A549 (cell line): ENCODE measurements around the gene SF1. TPM values are rescaled to one million over a fixed set of nuclear protein-coding genes. Genes with fewer than 3 reads are reported as not detected.

ENCODE experiments used
- ATAC-seq, 2 experiments: fragments of 200-7000 bp in 1 of 2; fragments of >200 bp in 1 of 2; cut with Nextera tagmentation in 1 of 2; cut with Tn5 transposase in 1 of 2; 3 replicates each; pipeline versions ENCODE4 v1.8.0 to v1.9.1; 2018 to 2020; ENCODE audit warnings: mild to moderate bottlenecking in 1 of 2, moderate library complexity in 1 of 2
- CTCF ChIA-PET: fragments of 300-600 bp; sonication (Branson Sonifier 250); formaldehyde crosslinking; extraction: SDS; loops from one replicate; lab custom pipeline; 2021; ENCODE audit warnings: antibody characterized with exemption, inconsistent platforms; lab: Yijun Ruan, JAX
- POLR2A ChIA-PET: fragments of 350-600 bp; formaldehyde crosslinking; extraction: SDS; loops from one replicate; lab custom pipeline; 2021; ENCODE audit warnings: antibody characterized with exemption, inconsistent platforms; lab: Yijun Ruan, JAX
- DNase-seq, 2 experiments: peaks; one replicate each; pipeline versions ENCODE4 v3.0.0 to v3.0.0-alpha.2; 2011 to 2016; ENCODE audit warnings: low read depth in 1 of 2, low spot score in 1 of 2
- FAIRE-seq: peaks from 2 replicates; lab custom pipeline; 2011; peaks lifted over from hg19 to GRCh38; lab: Jason Lieb, UNC
- H3K27ac ChIP-seq, 2 experiments: fragments of >200 bp; sonication (Bioruptor Twin); formaldehyde crosslinking; 3 replicates each; pipeline ENCODE4 v1.5.1; 2016 to 2017
- H3K4me1 ChIP-seq: fragments of >200 bp; sonication (Bioruptor Twin); formaldehyde crosslinking; 3 replicates; pipeline ENCODE4 v1.6.1; 2016
- H3K4me2 ChIP-seq: fragments of >200 bp; sonication (Bioruptor Twin); formaldehyde crosslinking; 3 replicates; pipeline ENCODE4 v1.6.1; 2016
- H3K4me3 ChIP-seq: fragments of >200 bp; sonication (Bioruptor Twin); formaldehyde crosslinking; 3 replicates; pipeline ENCODE4 v1.5.1; 2016
- H3K9me3 ChIP-seq: fragments of >200 bp; sonication (Bioruptor Twin); formaldehyde crosslinking; 3 replicates; pipeline ENCODE4 v1.6.1; 2016
- BHLHE40 ChIP-seq: IDR thresholded peaks from 2 replicates; pipeline ENCODE4 v1.6.1; 2012; ENCODE audit warnings: low read depth, low read length, inconsistent platforms
- CBX2 ChIP-seq: fragments of 200-600 bp; sonication (generic); IDR thresholded peaks from 2 replicates; pipeline ENCODE4 v1.6.1; 2016; ENCODE audit warnings: low read depth, mild to moderate bottlenecking, borderline replicate concordance
- CEBPB ChIP-seq, 2 experiments: fragments of >200 bp in 1 of 2; sonication (Bioruptor Twin) in 1 of 2; formaldehyde crosslinking in 1 of 2; IDR thresholded peaks; 2 replicates each; pipeline ENCODE4 v1.6.1; 2012 to 2016
- CHD2 ChIP-seq: fragments of 150-350 bp; IDR thresholded peaks from 2 replicates; pipeline ENCODE4 v1.6.1; 2014; ENCODE audit warnings: low read length; ENCODE audit not compliant: partially characterized antibody
- EHF ChIP-seq: fragments of 250-450 bp; sonication (Bioruptor Pico); IDR thresholded peaks from 2 replicates; pipeline ENCODE4 v1.5.0; 2020; ENCODE audit warnings: mild to moderate bottlenecking
- EHMT2 ChIP-seq: fragments of 200-600 bp; sonication (generic); IDR thresholded peaks from 2 replicates; pipeline ENCODE4 v1.6.1; 2016; ENCODE audit warnings: antibody characterized with exemption, low read depth, mild to moderate bottlenecking, moderate library complexity
- FOXS1 ChIP-seq: fragments of 250-450 bp; sonication (Bioruptor Pico); IDR thresholded peaks from 2 replicates; pipeline ENCODE4 v1.5.0; 2020; ENCODE audit warnings: mild to moderate bottlenecking, moderate library complexity
- HOXA7 ChIP-seq: fragments of 250-450 bp; sonication (Bioruptor Pico); IDR thresholded peaks from 2 replicates; pipeline ENCODE4 v1.5.0; 2020; ENCODE audit warnings: mild to moderate bottlenecking, moderate library complexity
- JUN ChIP-seq, 2 experiments: fragments of >200 bp; sonication (Bioruptor Twin); formaldehyde crosslinking; IDR thresholded peaks; 2 replicates in 1 of 2; 3 replicates in 1 of 2; pipeline ENCODE4 v1.6.1; 2016 to 2017
- JUNB ChIP-seq: fragments of >200 bp; sonication (Bioruptor Twin); formaldehyde crosslinking; IDR thresholded peaks from 2 replicates; pipeline ENCODE4 v1.6.1; 2016
- KDM1A ChIP-seq: fragments of 200-600 bp; sonication (generic); IDR thresholded peaks from 2 replicates; pipeline ENCODE4 v1.6.1; 2016; ENCODE audit warnings: low read depth, mild to moderate bottlenecking
- MAFK ChIP-seq: fragments of 450-650 bp; IDR thresholded peaks from 2 replicates; pipeline ENCODE4 v1.6.1; 2014; ENCODE audit not compliant: partially characterized antibody
- MYC ChIP-seq: IDR thresholded peaks from 2 replicates; pipeline ENCODE4 v1.6.1; 2012; ENCODE audit warnings: mild to moderate bottlenecking, inconsistent platforms, low read length, improper control_type of control experiment, borderline replicate concordance
- NPAS2 ChIP-seq: fragments of 250-450 bp; sonication (Bioruptor Pico); IDR thresholded peaks from 2 replicates; pipeline ENCODE4 v1.8.0; 2022; ENCODE audit warnings: mild to moderate bottlenecking, moderate library complexity, borderline replicate concordance
- NR3C1 ChIP-seq: fragments of >200 bp; sonication (Bioruptor Twin); formaldehyde crosslinking; IDR thresholded peaks from 3 replicates; pipeline ENCODE4 v1.6.1; 2017
- PHF8 ChIP-seq: fragments of 200-600 bp; sonication (generic); IDR thresholded peaks from 2 replicates; pipeline ENCODE4 v1.6.1; 2016; ENCODE audit warnings: low read depth, mild to moderate bottlenecking, antibody characterized with exemption, moderate library complexity, borderline replicate concordance
- POLR2A ChIP-seq: IDR thresholded peaks from 2 replicates; pipeline ENCODE4 v1.6.1; 2012; ENCODE audit warnings: mild to moderate bottlenecking, low read length
- POLR2AphosphoS2 ChIP-seq: conservative IDR thresholded peaks from 2 replicates; pipeline ENCODE4 v1.6.1; 2012; ENCODE audit warnings: low read length, improper control_type of control experiment, inconsistent platforms
- RAD21 ChIP-seq, 2 experiments: fragments of >200 bp in 1 of 2; sonication (Bioruptor Twin) in 1 of 2; formaldehyde crosslinking in 1 of 2; IDR thresholded peaks in 1 of 2; conservative IDR thresholded peaks in 1 of 2; 2 replicates in 1 of 2; 3 replicates in 1 of 2; pipeline ENCODE4 v1.6.1; 2012 to 2018; ENCODE audit warnings: inconsistent platforms in 1 of 2
- RARB ChIP-seq: fragments of 250-450 bp; sonication (Bioruptor Pico); IDR thresholded peaks from 2 replicates; pipeline ENCODE4 v1.8.0; 2021; ENCODE audit warnings: mild to moderate bottlenecking, moderate library complexity
- RCOR1 ChIP-seq: fragments of 150-350 bp; IDR thresholded peaks from 2 replicates; pipeline ENCODE4 v1.6.1; 2014; ENCODE audit warnings: antibody characterized with exemption, low read length, low read depth
- RNF2 ChIP-seq: fragments of 200-600 bp; sonication (generic); IDR thresholded peaks from 2 replicates; pipeline ENCODE4 v1.6.1; 2016; ENCODE audit warnings: low read depth, mild to moderate bottlenecking, antibody characterized with exemption, moderate library complexity, borderline replicate concordance
- ZC3H11A ChIP-seq: fragments of 450-650 bp; IDR thresholded peaks from 2 replicates; pipeline ENCODE4 v1.6.1; 2014; ENCODE audit warnings: antibody characterized with exemption, mild to moderate bottlenecking
- ZNF302 ChIP-seq: fragments of 250-450 bp; sonication (Bioruptor Pico); IDR thresholded peaks from 2 replicates; pipeline ENCODE4 v1.9.0; 2021; ENCODE audit warnings: inconsistent platforms, mild to moderate bottlenecking, moderate library complexity
- WGBS: methylation state at CpG from one replicate; pipeline ENCODE4 v1.1.6; 2017; ENCODE audit errors: missing lambda C conversion rate; 5-methylcytosine and 5-hydroxymethylcytosine counted together
- polyA minus RNA-seq: library from RNA; depleted of rRNA, polyadenylated mRNA; stranded (reverse); fragments of >200 nt; gene quantifications from 2 replicates; pipeline ENCODE4 v1.2.3, GENCODE V29; 2011; rRNA and poly(A)+ RNA removed
- polyA plus RNA-seq, 4 experiments: library from polyadenylated mRNA; depleted of rRNA in 3 of 4; stranded (reverse); fragments of >200 nt; fragmentation: RNase III in 1 of 4; extraction: RNeasy Plus Mini Kit Qiagen cat#74134 plus additional on column Dnase treatment in 1 of 4; gene quantifications; 2 replicates in 3 of 4; 3 replicates in 1 of 4; pipeline ENCODE4 v1.2.3, GENCODE V29; 2011 to 2017
- TF ChIP-seq, protein P1 (sequence below): IDR thresholded peaks from 2 replicates; pipeline ENCODE4 v1.6.1; 2012
- TF ChIP-seq, protein P2 (sequence below): fragments of 250-450 bp; sonication (Bioruptor Pico); IDR thresholded peaks from 2 replicates; pipeline ENCODE4 v1.5.0; 2020; ENCODE audit warnings: low read depth, mild to moderate bottlenecking, moderate library complexity
- TF ChIP-seq, protein P3 (sequence below): fragments of 250-450 bp; sonication (Bioruptor Pico); IDR thresholded peaks from 2 replicates; pipeline ENCODE4 v1.5.0; 2021; ENCODE audit warnings: mild to moderate bottlenecking, moderate library complexity, borderline replicate concordance
- TF ChIP-seq, protein P4 (sequence below): fragments of 200-600 bp; sonication (generic); IDR thresholded peaks from 2 replicates; pipeline ENCODE4 v1.6.1; 2016; ENCODE audit warnings: antibody characterized with exemption, mild to moderate bottlenecking, moderate library complexity

The SF1 gene, protein sequence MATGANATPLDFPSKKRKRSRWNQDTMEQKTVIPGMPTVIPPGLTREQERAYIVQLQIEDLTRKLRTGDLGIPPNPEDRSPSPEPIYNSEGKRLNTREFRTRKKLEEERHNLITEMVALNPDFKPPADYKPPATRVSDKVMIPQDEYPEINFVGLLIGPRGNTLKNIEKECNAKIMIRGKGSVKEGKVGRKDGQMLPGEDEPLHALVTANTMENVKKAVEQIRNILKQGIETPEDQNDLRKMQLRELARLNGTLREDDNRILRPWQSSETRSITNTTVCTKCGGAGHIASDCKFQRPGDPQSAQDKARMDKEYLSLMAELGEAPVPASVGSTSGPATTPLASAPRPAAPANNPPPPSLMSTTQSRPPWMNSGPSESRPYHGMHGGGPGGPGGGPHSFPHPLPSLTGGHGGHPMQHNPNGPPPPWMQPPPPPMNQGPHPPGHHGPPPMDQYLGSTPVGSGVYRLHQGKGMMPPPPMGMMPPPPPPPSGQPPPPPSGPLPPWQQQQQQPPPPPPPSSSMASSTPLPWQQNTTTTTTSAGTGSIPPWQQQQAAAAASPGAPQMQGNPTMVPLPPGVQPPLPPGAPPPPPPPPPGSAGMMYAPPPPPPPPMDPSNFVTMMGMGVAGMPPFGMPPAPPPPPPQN
- 88.8 and 104 TPM in 2 replicates for polyA plus RNA-seq (2011; rRNA removed)
- 88.5 and 106 TPM in 2 replicates for polyA plus RNA-seq (2012; cell fraction: cytosol; rRNA removed)
- 240 and 241 TPM in 2 replicates for polyA plus RNA-seq (2012; cell fraction: nucleus; rRNA removed)
- polyA plus RNA-seq (2017; fragmentation: RNase III; extraction: RNeasy Plus Mini Kit Qiagen cat#74134 plus additional on column Dnase treatment): 268 to 341 TPM (median 310 TPM) in 3 replicates
- 87.7 and 103 TPM in 2 replicates for polyA minus RNA-seq

DNA sequence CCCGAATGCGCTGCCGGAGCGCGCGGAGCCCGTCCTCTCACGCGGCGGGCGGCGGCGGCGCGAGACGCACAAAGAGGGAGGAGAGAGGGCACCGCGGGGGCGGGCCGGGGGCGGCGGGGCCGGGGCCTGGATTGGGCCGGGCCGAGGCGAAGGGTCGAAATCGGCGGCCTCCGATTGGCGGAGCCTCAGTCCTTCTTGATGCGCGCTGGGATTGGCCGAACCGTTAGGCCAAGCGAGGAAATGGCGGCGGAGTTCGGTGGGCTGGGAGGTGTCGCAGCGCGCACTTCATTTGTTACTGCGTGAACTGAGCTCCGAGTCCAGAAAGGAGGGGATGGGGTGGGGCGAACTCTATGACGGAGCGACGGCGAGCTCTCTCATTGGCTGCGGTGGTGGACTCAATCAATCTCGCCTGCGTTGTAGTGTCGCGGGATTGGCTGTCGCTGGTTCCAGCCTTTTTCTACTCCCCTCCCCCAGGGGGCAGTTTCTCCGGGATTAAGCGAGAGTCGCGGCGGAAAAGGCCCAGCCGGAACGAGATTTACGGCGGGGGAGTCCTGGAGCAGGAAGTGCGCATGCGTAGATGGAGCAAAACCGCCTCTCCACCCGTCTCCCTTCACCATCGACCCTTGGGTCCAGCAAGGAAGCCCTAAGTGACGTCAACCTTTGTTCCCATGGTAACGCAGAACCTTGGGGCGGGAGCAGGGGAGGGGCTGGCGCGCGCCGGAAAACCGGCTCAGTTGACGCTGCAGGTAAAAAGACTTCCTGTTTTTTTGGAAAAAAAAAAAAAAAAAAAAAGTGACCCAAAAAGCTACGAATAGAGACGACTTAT is at the start of gene SF1:
Gene SF1 (minus strand): TSS at position 70 of the 826 bp plus-strand sequence. CDS start 150 bp downstream, outside the sequence.
- H3K4me2 ChIP-seq: peak within 1 kb of the TSS; percentile 96
- WGBS: 2% methylated on average over 46 of the region's 80 CpGs
- peaks cover 32% of the 10 kb centered on the region for H3K4me1 ChIP-seq
- H3K27ac ChIP-seq: peak within 1 kb of the TSS; percentile 98 to 99
- DNase-seq: peak; percentile 99 to 100
- ChIA-PET POLR2A (interaction anchor here (0.6 to 2.7 kb wide), 18 partner anchors 9 to 644 kb away, joined by 3 to 32 read pairs (median 4); partner anchors contain the start of genes MEN1, NEAT1 and PYGM), CTCF (interaction anchor here (0.7 to 5.7 kb wide), 6 partner anchors 14 to 115 kb away, joined by 3 to 73 read pairs (median 4); no protein-coding TSS in a partner anchor)
- ATAC-seq: peak; percentile 91 to 96
- H3K4me3 ChIP-seq: peak within 1 kb of the TSS; percentile 90
- H3K9me3 ChIP-seq: no peaks in the 10 kb centered on the region
- FAIRE-seq: peak; percentile 59
- TF ChIP-seq EHF (CRISPR knock-in tag): no peak
- no peak for TF ChIP-seq RARB
- 0 out of 2 replicates have a peak, but pooled peaks have one; percentile 60 for TF ChIP-seq MYC
- TF ChIP-seq CHD2: peak; percentile 96
- no peak for TF ChIP-seq CBX2
- TF ChIP-seq ZNF302 (CRISPR knock-in tag): no peak
- TF ChIP-seq POLR2AphosphoS2: no peak
- no peak for TF ChIP-seq FOXS1 (CRISPR knock-in tag)
- peak in 1 of 2 experiments; percentile 94; a peak in 3 of 5 replicates for TF ChIP-seq JUN (IDR thresholded peaks at IDR 0.05)
- TF ChIP-seq, protein P1, sequence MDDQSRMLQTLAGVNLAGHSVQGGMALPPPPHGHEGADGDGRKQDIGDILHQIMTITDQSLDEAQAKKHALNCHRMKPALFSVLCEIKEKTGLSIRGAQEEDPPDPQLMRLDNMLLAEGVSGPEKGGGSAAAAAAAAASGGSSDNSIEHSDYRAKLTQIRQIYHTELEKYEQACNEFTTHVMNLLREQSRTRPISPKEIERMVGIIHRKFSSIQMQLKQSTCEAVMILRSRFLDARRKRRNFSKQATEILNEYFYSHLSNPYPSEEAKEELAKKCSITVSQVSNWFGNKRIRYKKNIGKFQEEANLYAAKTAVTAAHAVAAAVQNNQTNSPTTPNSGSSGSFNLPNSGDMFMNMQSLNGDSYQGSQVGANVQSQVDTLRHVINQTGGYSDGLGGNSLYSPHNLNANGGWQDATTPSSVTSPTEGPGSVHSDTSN: no peak; the same call in none of the 2 replicates
- TF ChIP-seq, protein P2, sequence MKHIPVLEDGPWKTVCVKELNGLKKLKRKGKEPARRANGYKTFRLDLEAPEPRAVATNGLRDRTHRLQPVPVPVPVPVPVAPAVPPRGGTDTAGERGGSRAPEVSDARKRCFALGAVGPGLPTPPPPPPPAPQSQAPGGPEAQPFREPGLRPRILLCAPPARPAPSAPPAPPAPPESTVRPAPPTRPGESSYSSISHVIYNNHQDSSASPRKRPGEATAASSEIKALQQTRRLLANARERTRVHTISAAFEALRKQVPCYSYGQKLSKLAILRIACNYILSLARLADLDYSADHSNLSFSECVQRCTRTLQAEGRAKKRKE (CRISPR knock-in tag): no peak
- TF ChIP-seq RNF2: no peak
- no peak for TF ChIP-seq EHMT2
- no peak for TF ChIP-seq HOXA7 (CRISPR knock-in tag)
- no peak for TF ChIP-seq ZC3H11A
- TF ChIP-seq PHF8: no peak
- TF ChIP-seq POLR2A: peak; percentile 61
- TF ChIP-seq NPAS2 (CRISPR knock-in tag): no peak
- TF ChIP-seq JUNB: no peak
- no peak for TF ChIP-seq RAD21 (conservative IDR thresholded peaks at IDR 0.05 in 1 of 2, IDR thresholded peaks at IDR 0.05 in 1 of 2)
- TF ChIP-seq BHLHE40: no peak
- TF ChIP-seq, protein P3, sequence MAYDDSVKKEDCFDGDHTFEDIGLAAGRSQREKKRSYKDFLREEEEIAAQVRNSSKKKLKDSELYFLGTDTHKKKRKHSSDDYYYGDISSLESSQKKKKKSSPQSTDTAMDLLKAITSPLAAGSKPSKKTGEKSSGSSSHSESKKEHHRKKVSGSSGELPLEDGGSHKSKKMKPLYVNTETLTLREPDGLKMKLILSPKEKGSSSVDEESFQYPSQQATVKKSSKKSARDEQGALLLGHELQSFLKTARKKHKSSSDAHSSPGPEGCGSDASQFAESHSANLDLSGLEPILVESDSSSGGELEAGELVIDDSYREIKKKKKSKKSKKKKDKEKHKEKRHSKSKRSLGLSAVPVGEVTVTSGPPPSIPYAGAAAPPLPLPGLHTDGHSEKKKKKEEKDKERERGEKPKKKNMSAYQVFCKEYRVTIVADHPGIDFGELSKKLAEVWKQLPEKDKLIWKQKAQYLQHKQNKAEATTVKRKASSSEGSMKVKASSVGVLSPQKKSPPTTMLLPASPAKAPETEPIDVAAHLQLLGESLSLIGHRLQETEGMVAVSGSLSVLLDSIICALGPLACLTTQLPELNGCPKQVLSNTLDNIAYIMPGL: no peak
- TF ChIP-seq KDM1A: no peak
- no peak for TF ChIP-seq NR3C1
- no peak for TF ChIP-seq RCOR1
- no peak for TF ChIP-seq MAFK
- TF ChIP-seq, protein P4, sequence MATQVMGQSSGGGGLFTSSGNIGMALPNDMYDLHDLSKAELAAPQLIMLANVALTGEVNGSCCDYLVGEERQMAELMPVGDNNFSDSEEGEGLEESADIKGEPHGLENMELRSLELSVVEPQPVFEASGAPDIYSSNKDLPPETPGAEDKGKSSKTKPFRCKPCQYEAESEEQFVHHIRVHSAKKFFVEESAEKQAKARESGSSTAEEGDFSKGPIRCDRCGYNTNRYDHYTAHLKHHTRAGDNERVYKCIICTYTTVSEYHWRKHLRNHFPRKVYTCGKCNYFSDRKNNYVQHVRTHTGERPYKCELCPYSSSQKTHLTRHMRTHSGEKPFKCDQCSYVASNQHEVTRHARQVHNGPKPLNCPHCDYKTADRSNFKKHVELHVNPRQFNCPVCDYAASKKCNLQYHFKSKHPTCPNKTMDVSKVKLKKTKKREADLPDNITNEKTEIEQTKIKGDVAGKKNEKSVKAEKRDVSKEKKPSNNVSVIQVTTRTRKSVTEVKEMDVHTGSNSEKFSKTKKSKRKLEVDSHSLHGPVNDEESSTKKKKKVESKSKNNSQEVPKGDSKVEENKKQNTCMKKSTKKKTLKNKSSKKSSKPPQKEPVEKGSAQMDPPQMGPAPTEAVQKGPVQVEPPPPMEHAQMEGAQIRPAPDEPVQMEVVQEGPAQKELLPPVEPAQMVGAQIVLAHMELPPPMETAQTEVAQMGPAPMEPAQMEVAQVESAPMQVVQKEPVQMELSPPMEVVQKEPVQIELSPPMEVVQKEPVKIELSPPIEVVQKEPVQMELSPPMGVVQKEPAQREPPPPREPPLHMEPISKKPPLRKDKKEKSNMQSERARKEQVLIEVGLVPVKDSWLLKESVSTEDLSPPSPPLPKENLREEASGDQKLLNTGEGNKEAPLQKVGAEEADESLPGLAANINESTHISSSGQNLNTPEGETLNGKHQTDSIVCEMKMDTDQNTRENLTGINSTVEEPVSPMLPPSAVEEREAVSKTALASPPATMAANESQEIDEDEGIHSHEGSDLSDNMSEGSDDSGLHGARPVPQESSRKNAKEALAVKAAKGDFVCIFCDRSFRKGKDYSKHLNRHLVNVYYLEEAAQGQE: peak; percentile 90
- no peak for TF ChIP-seq CEBPB (IDR thresholded peaks at IDR 0.05)
